Measurements from ENCODE around the gene USP17L28.
"Not testable (repeated sequence)": the region's sequence is repeated elsewhere in the genome, so short reads cannot be mapped to it uniquely, and the experiment has no call there.

USP17L28 gene

GRCh38 chr4:9348593-9348992, at the start of gene USP17L28:
TSS of gene USP17L28 (plus strand) at chr4:9348893. CDS start at chr4:9348893, 0 bp downstream.
- not testable (repeated sequence) for H3K4me3 ChIP-seq (ENCODE audit: low read depth, low read length)

- not testable (repeated sequence) for H3K4me3 ChIP-seq (ENCODE audit: low read depth, low read length)
Observed at GRCh38 chr4:9324191-9324590, 24.5 kb upstream of the USP17L28 start.

- H3K4me3 ChIP-seq (ENCODE audit: low read depth, low read length), result not testable (repeated sequence)
Observed at GRCh38 chr4:9324865-9325264, 23.8 kb upstream of the USP17L28 start, which contains the start of gene USP17L24. TSS of gene USP17L24 (plus strand) at chr4:9325165. CDS start at chr4:9325165, 0 bp downstream.

- H3K4me3 ChIP-seq (ENCODE audit: low read depth, low read length), result not testable (repeated sequence)
Observed at GRCh38 chr4:9329611-9330010, 19.1 kb upstream of the USP17L28 start, which contains the start of gene USP17L25. TSS of gene USP17L25 (plus strand) at chr4:9329911. CDS start at chr4:9329911, 0 bp downstream.

- H3K4me3 ChIP-seq (ENCODE audit: low read depth, low read length), result not testable (repeated sequence)
Observed at GRCh38 chr4:9334358-9334757, 14.3 kb upstream of the USP17L28 start, which contains the start of gene USP17L26. TSS of gene USP17L26 (plus strand) at chr4:9334658. CDS start at chr4:9334658, 0 bp downstream.

GRCh38 chr4:9339103-9339502, 9.6 kb upstream of the USP17L28 start, which contains the start of gene USP17L5:
TSS of gene USP17L5 (plus strand) at chr4:9339403. CDS start at chr4:9339403, 0 bp downstream.
- H3K4me3 ChIP-seq (ENCODE audit: low read depth, low read length), result not testable (repeated sequence)

- H3K4me3 ChIP-seq (ENCODE audit: low read depth, low read length), result not testable (repeated sequence)
Observed at GRCh38 chr4:9343848-9344247, 4.8 kb upstream of the USP17L28 start, which contains the start of gene USP17L27. TSS of gene USP17L27 (plus strand) at chr4:9344148. CDS start at chr4:9344148, 0 bp downstream.

- H3K4me3 ChIP-seq (ENCODE audit: low read depth, low read length), result not testable (repeated sequence)
Observed at GRCh38 chr4:9350866-9351265, 2.2 kb downstream of the USP17L28 start.

GRCh38 chr4:9353338-9353737, 4.6 kb downstream of the USP17L28 start, which contains the start of gene USP17L29:
TSS of gene USP17L29 (plus strand) at chr4:9353638. CDS start at chr4:9353638, 0 bp downstream.
- not testable (repeated sequence) for H3K4me3 ChIP-seq (ENCODE audit: low read depth, low read length)

- H3K4me3 ChIP-seq (ENCODE audit: low read depth, low read length), result not testable (repeated sequence)
Observed at GRCh38 chr4:9362829-9363228, 14.1 kb downstream of the USP17L28 start, which contains the start of gene USP17L30. TSS of gene USP17L30 (plus strand) at chr4:9363129. CDS start at chr4:9363129, 0 bp downstream.

GRCh38 chr4:9379881-9380280, 31.2 kb downstream of the USP17L28 start:
- not testable (repeated sequence) for H3K4me3 ChIP-seq (ENCODE audit: low read depth, low read length)

GRCh38 chr4:9381012-9381534, 32.4 kb downstream of the USP17L28 start:
- not testable (repeated sequence) for H3K4me3 ChIP-seq (ENCODE audit: low read depth, low read length)

- no peak for TF ChIP-seq CTCF (IDR thresholded peaks at IDR 0.05; ENCODE audit: low read depth, low read length)
- H3K4me3 ChIP-seq (ENCODE audit: low read depth, low read length), result no peak overlapping the region
Observed at GRCh38 chr4:9384126-9384525, 35.4 kb downstream of the USP17L28 start.

- not testable (repeated sequence) for H3K4me3 ChIP-seq (ENCODE audit: low read depth, low read length)
Observed at GRCh38 chr4:9389001-9389400, 40.3 kb downstream of the USP17L28 start.
